Uterus (tissue), 2 donors: ENCODE measurements around the gene CEP83.

Experiments used
- POLR2A ChIP-seq, 2 donors: fragments of 450-650 bp; IDR thresholded peaks; one replicate each; pipeline ENCODE4 v1.6.1; 2016; ENCODE audit warnings: antibody characterized with exemption in 2 of 2, mild to moderate bottlenecking in 1 of 2, moderate library complexity in 1 of 2
- TF ChIP-seq, protein P1 (sequence below), 4 experiments: fragments of 200-600 bp in 2 of 4; fragments of 450-650 bp in 2 of 4; sonication (generic) in 2 of 4; IDR thresholded peaks; one replicate each; pipeline ENCODE4 v1.5.1; 2016 to 2019; ENCODE audit warnings: antibody characterized with exemption in 4 of 4, mild to moderate bottlenecking in 2 of 4, moderate library complexity in 1 of 4

- TF ChIP-seq, protein P1, sequence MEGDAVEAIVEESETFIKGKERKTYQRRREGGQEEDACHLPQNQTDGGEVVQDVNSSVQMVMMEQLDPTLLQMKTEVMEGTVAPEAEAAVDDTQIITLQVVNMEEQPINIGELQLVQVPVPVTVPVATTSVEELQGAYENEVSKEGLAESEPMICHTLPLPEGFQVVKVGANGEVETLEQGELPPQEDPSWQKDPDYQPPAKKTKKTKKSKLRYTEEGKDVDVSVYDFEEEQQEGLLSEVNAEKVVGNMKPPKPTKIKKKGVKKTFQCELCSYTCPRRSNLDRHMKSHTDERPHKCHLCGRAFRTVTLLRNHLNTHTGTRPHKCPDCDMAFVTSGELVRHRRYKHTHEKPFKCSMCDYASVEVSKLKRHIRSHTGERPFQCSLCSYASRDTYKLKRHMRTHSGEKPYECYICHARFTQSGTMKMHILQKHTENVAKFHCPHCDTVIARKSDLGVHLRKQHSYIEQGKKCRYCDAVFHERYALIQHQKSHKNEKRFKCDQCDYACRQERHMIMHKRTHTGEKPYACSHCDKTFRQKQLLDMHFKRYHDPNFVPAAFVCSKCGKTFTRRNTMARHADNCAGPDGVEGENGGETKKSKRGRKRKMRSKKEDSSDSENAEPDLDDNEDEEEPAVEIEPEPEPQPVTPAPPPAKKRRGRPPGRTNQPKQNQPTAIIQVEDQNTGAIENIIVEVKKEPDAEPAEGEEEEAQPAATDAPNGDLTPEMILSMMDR (IDR thresholded peaks at IDR 0.05): no peak
- TF ChIP-seq POLR2A (IDR thresholded peaks at IDR 0.05): no peak
These were observed 2.4 kb downstream of the CEP83 start for GRCh38 chr12:94457311-94457710.
